ENCODE data around the gene GABBR2. TPM values are rescaled to one million over a fixed set of nuclear protein-coding genes. Genes with fewer than 3 reads are reported as not detected.

Gene GABBR2
- polyA plus RNA-seq, 4 donors, result 0.09 to 1.4 (median 0.71) TPM; not detected in 1

DNA sequence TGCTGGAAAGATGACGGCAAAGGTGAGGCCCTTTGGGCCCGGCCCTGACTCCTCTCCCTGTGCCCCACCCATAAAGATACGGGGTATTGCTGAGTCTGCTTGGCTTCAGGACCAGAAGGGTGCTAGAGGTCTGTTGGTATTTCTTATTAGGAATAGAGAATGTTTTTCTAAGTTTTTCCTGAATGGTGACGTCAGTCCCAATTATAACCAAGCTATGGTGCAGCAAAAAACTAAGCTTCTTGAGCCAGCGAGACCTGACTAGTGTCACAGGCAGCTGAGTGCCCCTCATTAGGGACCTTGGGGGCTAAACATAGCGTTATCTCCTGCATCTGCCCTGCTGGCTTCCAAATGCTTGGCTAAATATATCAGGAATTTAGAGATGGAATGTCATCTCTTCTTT lies 302.3 kb downstream of the GABBR2 start:
- 64 to 72% (median 72%) methylated on average over 6 of the region's 6 CpGs for WGBS, 3 donors
- Histone ChIP-seq H3K4me1 (ENCODE audit: control insufficient read depth in 3 of 3, insufficient read depth in 2 of 3, low read depth in 1 of 3, low read length in 2 of 3) (no peaks in the 10 kb centered on the region), H3K4me3 (ENCODE audit: low read depth in 1 of 3, low read length in 3 of 3) (no peak overlapping the region), H3K9me3 (ENCODE audit: control insufficient read depth in 2 of 2, insufficient read depth in 1 of 2, low read depth in 1 of 2, low read length in 1 of 2) (no peaks in the 10 kb centered on the region), H3K27me3 (ENCODE audit: control insufficient read depth in 3 of 3, insufficient read depth in 3 of 3, low read length in 3 of 3) (peaks cover 0 to 4% (median 0%) of the 10 kb centered on the region in 3 donors), H3K36me3 (ENCODE audit: control insufficient read depth in 3 of 3, insufficient read depth in 2 of 3, low read depth in 1 of 3, low read length in 3 of 3) (no peaks in the 10 kb centered on the region), H3K27ac (ENCODE audit: low read depth in 1 of 3, low read length in 2 of 3) (no peak overlapping the region)
- DNase-seq (no peak), FAIRE-seq (no peak)

GRCh38 chr9:98404237-98404636 lies 304.5 kb downstream of the GABBR2 start:
- H3K4me1 ChIP-seq (ENCODE audit: control insufficient read depth in 3 of 3, insufficient read depth in 2 of 3, low read depth in 1 of 3, low read length in 2 of 3), result no peaks in the 10 kb centered on the region
- no peaks in the 10 kb centered on the region for H3K36me3 ChIP-seq (ENCODE audit: control insufficient read depth in 3 of 3, insufficient read depth in 2 of 3, low read depth in 1 of 3, low read length in 3 of 3)
- WGBS, 3 donors, result 88% methylated on average over 11 of the region's 11 CpGs
- H3K4me3 ChIP-seq (ENCODE audit: low read depth in 1 of 3, low read length in 3 of 3), result no peak overlapping the region
- H3K27ac ChIP-seq (ENCODE audit: low read depth in 1 of 3, low read length in 2 of 3), result no peak overlapping the region
- H3K9me3 ChIP-seq (ENCODE audit: control insufficient read depth in 2 of 2, insufficient read depth in 1 of 2, low read depth in 1 of 2, low read length in 1 of 2), result no peaks in the 10 kb centered on the region
- DNase-seq (no peak), FAIRE-seq (no peak)
- H3K27me3 ChIP-seq (ENCODE audit: control insufficient read depth in 3 of 3, insufficient read depth in 3 of 3, low read length in 3 of 3), result peaks cover 0 to 4% (median 0%) of the 10 kb centered on the region in 3 donors

DNA sequence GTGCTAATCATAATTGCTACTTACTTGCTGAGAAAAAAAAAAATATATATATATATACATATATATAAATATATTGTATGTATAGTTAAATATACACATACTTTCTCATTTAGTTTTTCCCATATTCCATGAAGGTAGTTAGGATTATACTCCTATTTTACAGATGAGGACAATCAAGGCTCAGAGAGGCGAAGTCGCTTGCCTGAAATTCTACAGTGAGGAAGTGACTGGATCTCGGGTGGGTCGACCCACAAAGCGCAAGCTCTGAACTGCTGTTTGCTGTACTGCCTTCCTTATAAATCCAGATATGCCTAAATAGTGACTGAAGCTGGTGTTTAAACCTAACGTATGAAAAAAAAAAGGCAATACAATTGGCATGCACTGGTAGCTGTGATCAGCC lies 305.0 kb downstream of the GABBR2 start:
- FAIRE-seq, result no peak
- H3K4me1 ChIP-seq (ENCODE audit: control insufficient read depth in 3 of 3, insufficient read depth in 2 of 3, low read depth in 1 of 3, low read length in 2 of 3), result no peaks in the 10 kb centered on the region
- H3K36me3 ChIP-seq (ENCODE audit: control insufficient read depth in 3 of 3, insufficient read depth in 2 of 3, low read depth in 1 of 3, low read length in 3 of 3), result no peaks in the 10 kb centered on the region
- 90 to 93% (median 92%) methylated on average over 6 of the region's 6 CpGs for WGBS, 3 donors
- no peak overlapping the region for H3K4me3 ChIP-seq (ENCODE audit: low read depth in 1 of 3, low read length in 3 of 3)
- peaks cover 0 to 4% (median 0%) of the 10 kb centered on the region in 3 donors for H3K27me3 ChIP-seq (ENCODE audit: control insufficient read depth in 3 of 3, insufficient read depth in 3 of 3, low read length in 3 of 3)
- H3K27ac ChIP-seq (ENCODE audit: low read depth in 1 of 3, low read length in 2 of 3), result no peak overlapping the region
- H3K9me3 ChIP-seq (ENCODE audit: control insufficient read depth in 2 of 2, insufficient read depth in 1 of 2, low read depth in 1 of 2, low read length in 1 of 2), result no peaks in the 10 kb centered on the region
- DNase-seq, result no peak

GRCh38 chr9:98402019-98402840 lies 306.5 kb downstream of the GABBR2 start:
- Histone ChIP-seq H3K27me3 (ENCODE audit: control insufficient read depth in 3 of 3, insufficient read depth in 3 of 3, low read length in 3 of 3) (peaks cover 0 to 4% (median 0%) of the 10 kb centered on the region in 3 donors), H3K27ac (ENCODE audit: low read depth in 1 of 3, low read length in 2 of 3) (no peak overlapping the region), H3K36me3 (ENCODE audit: control insufficient read depth in 3 of 3, insufficient read depth in 2 of 3, low read depth in 1 of 3, low read length in 3 of 3) (no peaks in the 10 kb centered on the region), H3K9me3 (ENCODE audit: control insufficient read depth in 2 of 2, insufficient read depth in 1 of 2, low read depth in 1 of 2, low read length in 1 of 2) (no peaks in the 10 kb centered on the region), H3K4me1 (ENCODE audit: control insufficient read depth in 3 of 3, insufficient read depth in 2 of 3, low read depth in 1 of 3, low read length in 2 of 3) (no peaks in the 10 kb centered on the region), H3K4me3 (ENCODE audit: low read depth in 1 of 3, low read length in 3 of 3) (no peak overlapping the region)
- DNase-seq (no peak), FAIRE-seq (no peak)
- 70 to 83% (median 80%) methylated on average over 14 of the region's 14 CpGs for WGBS, 3 donors

GRCh38 chr9:98401140-98402018 lies 307.4 kb downstream of the GABBR2 start:
- Histone ChIP-seq H3K27me3 (ENCODE audit: control insufficient read depth in 3 of 3, insufficient read depth in 3 of 3, low read length in 3 of 3) (peaks cover 0 to 4% (median 0%) of the 10 kb centered on the region in 3 donors), H3K9me3 (ENCODE audit: control insufficient read depth in 2 of 2, insufficient read depth in 1 of 2, low read depth in 1 of 2, low read length in 1 of 2) (no peaks in the 10 kb centered on the region), H3K27ac (ENCODE audit: low read depth in 1 of 3, low read length in 2 of 3) (no peak overlapping the region), H3K4me3 (ENCODE audit: low read depth in 1 of 3, low read length in 3 of 3) (no peak overlapping the region), H3K4me1 (ENCODE audit: control insufficient read depth in 3 of 3, insufficient read depth in 2 of 3, low read depth in 1 of 3, low read length in 2 of 3) (no peaks in the 10 kb centered on the region), H3K36me3 (ENCODE audit: control insufficient read depth in 3 of 3, insufficient read depth in 2 of 3, low read depth in 1 of 3, low read length in 3 of 3) (no peaks in the 10 kb centered on the region)
- FAIRE-seq (no peak), DNase-seq (peak; percentile 5 to 21)
- WGBS, 3 donors, result 56 to 63% (median 61%) methylated on average over 11 of the region's 11 CpGs

- 83 to 87% (median 87%) methylated on average over 8 of the region's 8 CpGs for WGBS, 3 donors
- H3K9me3 ChIP-seq (ENCODE audit: control insufficient read depth in 2 of 2, insufficient read depth in 1 of 2, low read depth in 1 of 2, low read length in 1 of 2), result no peaks in the 10 kb centered on the region
- no peaks in the 10 kb centered on the region for H3K36me3 ChIP-seq (ENCODE audit: control insufficient read depth in 3 of 3, insufficient read depth in 2 of 3, low read depth in 1 of 3, low read length in 3 of 3)
- H3K4me3 ChIP-seq (ENCODE audit: low read depth in 1 of 3, low read length in 3 of 3), result no peak overlapping the region
- H3K4me1 ChIP-seq (ENCODE audit: control insufficient read depth in 3 of 3, insufficient read depth in 2 of 3, low read depth in 1 of 3, low read length in 2 of 3), result no peaks in the 10 kb centered on the region
- peaks cover 0 to 4% (median 0%) of the 10 kb centered on the region in 3 donors for H3K27me3 ChIP-seq (ENCODE audit: control insufficient read depth in 3 of 3, insufficient read depth in 3 of 3, low read length in 3 of 3)
- DNase-seq (no peak), FAIRE-seq (no peak)
- H3K27ac ChIP-seq (ENCODE audit: low read depth in 1 of 3, low read length in 2 of 3), result no peak overlapping the region
Measured at GRCh38 chr9:98399950-98400683, 308.6 kb downstream of the GABBR2 start.

GRCh38 chr9:98396656-98397055 lies 312.1 kb downstream of the GABBR2 start:
- no peak overlapping the region for H3K4me3 ChIP-seq (ENCODE audit: low read depth in 1 of 3, low read length in 3 of 3)
- WGBS, 3 donors, result 83 to 88% (median 87%) methylated on average over 8 of the region's 8 CpGs
- H3K36me3 ChIP-seq (ENCODE audit: control insufficient read depth in 3 of 3, insufficient read depth in 2 of 3, low read depth in 1 of 3, low read length in 3 of 3), result no peaks in the 10 kb centered on the region
- DNase-seq (no peak), FAIRE-seq (no peak)
- no peaks in the 10 kb centered on the region for H3K27me3 ChIP-seq (ENCODE audit: control insufficient read depth in 3 of 3, insufficient read depth in 3 of 3, low read length in 3 of 3)
- peaks cover 0 to 6% of the 10 kb centered on the region in 2 donors for H3K9me3 ChIP-seq (ENCODE audit: control insufficient read depth in 2 of 2, insufficient read depth in 1 of 2, low read depth in 1 of 2, low read length in 1 of 2)
- H3K27ac ChIP-seq (ENCODE audit: low read depth in 1 of 3, low read length in 2 of 3), result no peak overlapping the region
- H3K4me1 ChIP-seq (ENCODE audit: control insufficient read depth in 3 of 3, insufficient read depth in 2 of 3, low read depth in 1 of 3, low read length in 2 of 3), result no peaks in the 10 kb centered on the region

DNA sequence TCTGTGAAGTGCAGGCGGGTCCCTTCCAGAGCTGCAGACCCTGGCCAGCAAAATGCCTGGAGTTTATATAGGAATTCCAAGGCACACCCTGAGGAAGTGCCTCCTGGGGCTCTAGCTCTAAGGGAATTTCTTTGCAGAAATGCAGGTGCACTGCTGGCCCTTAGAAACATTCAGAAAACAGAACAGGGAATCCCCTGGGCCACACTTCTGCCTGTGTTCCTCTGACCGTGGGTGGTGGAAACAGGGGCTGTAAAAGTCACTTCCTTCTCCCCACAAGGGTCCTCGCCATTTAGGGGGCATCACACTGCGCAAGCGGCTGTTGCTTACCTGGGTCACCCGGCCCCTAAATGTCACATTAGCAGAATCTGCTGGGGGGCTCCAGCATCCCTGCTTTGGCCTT lies 312.5 kb downstream of the GABBR2 start:
- FAIRE-seq, result no peak
- no peak overlapping the region for H3K4me3 ChIP-seq (ENCODE audit: low read depth in 1 of 3, low read length in 3 of 3)

More for the DNA sequence above, 312.5 kb downstream of the GABBR2 start:
- H3K27ac ChIP-seq (ENCODE audit: low read depth in 1 of 3, low read length in 2 of 3), result no peak overlapping the region
- H3K4me1 ChIP-seq (ENCODE audit: control insufficient read depth in 3 of 3, insufficient read depth in 2 of 3, low read depth in 1 of 3, low read length in 2 of 3), result no peaks in the 10 kb centered on the region
- peaks cover 0 to 6% of the 10 kb centered on the region in 2 donors for H3K9me3 ChIP-seq (ENCODE audit: control insufficient read depth in 2 of 2, insufficient read depth in 1 of 2, low read depth in 1 of 2, low read length in 1 of 2)
- H3K27me3 ChIP-seq (ENCODE audit: control insufficient read depth in 3 of 3, insufficient read depth in 3 of 3, low read length in 3 of 3), result no peaks in the 10 kb centered on the region
- WGBS, 3 donors, result 80 to 83% (median 82%) methylated on average over 6 of the region's 6 CpGs
- DNase-seq, result no peak
- no peaks in the 10 kb centered on the region for H3K36me3 ChIP-seq (ENCODE audit: control insufficient read depth in 3 of 3, insufficient read depth in 2 of 3, low read depth in 1 of 3, low read length in 3 of 3)
